ENCODE measurements around the gene BTBD19. TPM values are rescaled to one million over a fixed set of nuclear protein-coding genes. Genes with fewer than 3 reads are reported as not detected.

The BTBD19 gene
- total and polyA plus RNA-seq, 9 of the 15 experiments (the other 6 are each of a cell fraction or from before 2014, with no cell fraction given), result 0.22 to 2.0 (median 0.95) TPM

GRCh38 chr1:44775078-44775929 lies 33.0 kb upstream of the BTBD19 start, which contains the start of gene RPS8 (continued):
- TF ChIP-seq ZBTB40 (IDR thresholded peaks at IDR 0.05), result peak; percentile 36; the same call in 1 of the 2 replicates
- no peak for TF ChIP-seq ZBTB40 (CRISPR knock-in tag; IDR thresholded peaks at IDR 0.05)
- no peak for TF ChIP-seq HIVEP1 (CRISPR knock-in tag; IDR thresholded peaks at IDR 0.05)
- no peak for TF ChIP-seq CLOCK (CRISPR knock-in tag; IDR thresholded peaks at IDR 0.05; ENCODE audit: borderline replicate concordance)
- peak; percentile 82 for TF ChIP-seq ZBTB17 (CRISPR knock-in tag; IDR thresholded peaks at IDR 0.05)
- TF ChIP-seq BACH1 (tag; IDR thresholded peaks at IDR 0.05), result peak; percentile 88
- TF ChIP-seq SUPT5H (IDR thresholded peaks at IDR 0.05), result peak; percentile 100
- peak; percentile 48; the same call in 1 of the 2 replicates for TF ChIP-seq KAT8 (IDR thresholded peaks at IDR 0.05; ENCODE audit: low read depth)
- 0 out of 2 replicates have a peak, but pooled peaks have one; percentile 78 for TF ChIP-seq E2F3 (CRISPR knock-in tag; IDR thresholded peaks at IDR 0.05)
- TF ChIP-seq ZBTB8A (IDR thresholded peaks at IDR 0.05; ENCODE audit: partially characterized antibody), result no peak
- peak; percentile 79 for TF ChIP-seq NR2C1 (IDR thresholded peaks at IDR 0.05)
- TF ChIP-seq NR2C1 (tag; IDR thresholded peaks at IDR 0.05), result peak; percentile 74
- TF ChIP-seq TAF1 (IDR thresholded peaks at IDR 0.05; ENCODE audit: control insufficient read depth, extremely low read depth, insufficient read depth, low read length, severe bottlenecking), result peak; percentile 99
- no peak for TF ChIP-seq ETS2 (tag; IDR thresholded peaks at IDR 0.05; ENCODE audit: borderline replicate concordance, poor library complexity, severe bottlenecking)
- 0 out of 2 replicates have a peak, but pooled peaks have one; percentile 43 for TF ChIP-seq PHB (CRISPR knock-in tag; IDR thresholded peaks at IDR 0.05)
- TF ChIP-seq SMARCE1 (IDR thresholded peaks at IDR 0.05), result peak; percentile 86

Data from K562 (cell line).